NCI-H446 treated with DMSO at 0.1 percent for 48 hours (cell line): ENCODE data around the gene KIAA1328.
"Not testable (repeated sequence)": the region's sequence is repeated elsewhere in the genome, so short reads cannot be mapped to it uniquely, and the experiment has no call there.

Source experiments
- DNase-seq: peaks from one replicate; lab custom pipeline; 2025; lab: John Stamatoyannopoulos, UW

KIAA1328 gene

DNA sequence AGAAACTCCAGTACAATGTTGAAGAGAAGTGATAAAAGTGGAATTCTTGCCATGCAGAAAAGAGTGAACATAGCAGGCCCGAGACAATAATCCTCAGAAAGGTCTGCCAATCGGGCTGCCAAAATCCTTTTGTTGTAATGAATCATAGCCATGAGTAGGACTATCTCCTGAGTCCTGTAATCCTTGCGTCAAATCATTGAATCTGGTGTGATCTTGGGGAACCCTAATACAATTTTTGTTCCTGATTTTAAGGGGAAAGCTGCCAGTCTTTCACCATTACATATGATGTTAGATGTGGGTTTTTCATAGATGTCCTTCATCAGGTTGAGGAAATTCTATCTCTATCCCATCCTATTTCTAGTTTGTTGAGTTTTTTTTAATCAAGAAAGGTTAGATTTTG, 2.4 kb upstream of the KIAA1328 start:
- DNase-seq: no peak

DNA sequence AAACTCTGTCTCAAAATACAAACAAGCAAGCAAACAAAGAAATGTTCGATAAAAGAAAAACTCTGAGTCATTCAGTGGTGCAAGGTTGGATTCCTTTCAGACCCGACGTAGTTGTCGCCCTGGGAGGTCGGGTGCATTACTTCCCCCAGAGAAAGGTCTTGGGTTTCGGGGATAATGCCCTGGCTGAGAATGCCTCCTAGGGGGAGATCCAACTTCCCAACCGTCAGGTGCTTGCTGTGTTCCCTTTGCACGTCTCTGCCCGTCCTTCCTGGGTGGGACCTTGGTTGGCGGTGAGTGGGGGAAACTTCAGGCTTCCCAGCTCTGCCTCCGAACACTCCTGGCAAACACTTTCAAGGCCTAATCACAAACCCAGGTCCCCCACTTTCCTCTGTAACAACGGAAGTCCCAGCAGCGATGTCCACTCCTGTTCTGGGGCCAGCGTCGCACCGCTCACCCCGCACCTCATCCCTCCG, 734 bp upstream of the KIAA1328 start:
- no peak for DNase-seq

DNA sequence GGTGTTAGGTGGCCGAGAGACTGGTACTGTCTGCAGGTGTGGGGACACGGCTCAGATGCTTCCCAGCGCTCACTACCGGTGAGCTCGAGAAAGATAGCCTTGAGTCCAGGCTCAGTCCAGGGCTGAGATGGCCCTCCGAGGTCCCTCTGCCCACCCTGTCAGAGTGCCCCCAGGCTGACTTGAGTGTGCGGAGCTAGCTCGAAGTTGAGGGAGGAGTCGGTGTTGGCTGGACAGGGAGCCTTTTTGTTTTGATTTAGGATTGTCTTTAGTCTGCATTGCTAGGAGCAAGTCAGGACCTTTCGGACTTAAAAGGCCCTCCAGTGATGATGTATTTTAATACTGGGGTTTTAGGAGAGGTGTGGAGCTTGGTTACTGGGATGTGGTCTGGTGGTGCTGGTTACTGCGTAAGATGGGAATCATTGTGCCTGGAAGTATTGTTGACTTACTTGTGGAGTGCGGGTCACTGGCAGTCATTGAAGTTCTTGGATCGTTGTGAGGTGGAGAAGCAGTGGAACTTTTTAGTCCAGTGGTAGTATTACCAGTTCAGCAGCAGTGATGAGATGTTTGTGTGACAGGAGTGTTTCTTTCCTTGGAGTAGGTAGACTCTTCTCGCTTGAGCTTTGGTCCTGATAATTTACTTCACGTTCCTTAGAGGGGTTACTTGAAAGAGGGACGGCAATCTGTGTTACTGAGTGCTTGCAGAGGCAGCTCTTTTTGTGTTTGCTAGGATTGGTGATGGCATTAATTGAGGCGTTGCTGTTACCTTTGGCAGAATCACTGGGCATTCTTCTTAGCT, 633 bp downstream of the KIAA1328 start:
- DNase-seq: no peak

DNA sequence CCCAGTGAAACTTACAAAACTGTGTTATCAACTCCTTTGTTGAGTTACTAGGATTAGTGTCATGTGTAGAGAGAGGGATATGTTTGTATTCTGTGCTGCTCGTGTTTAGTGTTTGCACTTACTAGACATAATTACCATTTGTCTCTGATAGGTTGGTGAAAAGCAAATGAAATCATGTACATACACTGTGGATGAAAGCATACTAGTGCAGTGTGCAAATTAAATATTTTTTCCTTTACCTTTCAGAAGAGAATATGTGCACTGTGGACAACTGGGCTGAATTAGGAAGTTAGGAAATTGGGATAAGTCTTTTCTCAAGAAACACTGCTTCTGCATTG, 1.2 kb downstream of the KIAA1328 start:
- DNase-seq: no peak

DNA sequence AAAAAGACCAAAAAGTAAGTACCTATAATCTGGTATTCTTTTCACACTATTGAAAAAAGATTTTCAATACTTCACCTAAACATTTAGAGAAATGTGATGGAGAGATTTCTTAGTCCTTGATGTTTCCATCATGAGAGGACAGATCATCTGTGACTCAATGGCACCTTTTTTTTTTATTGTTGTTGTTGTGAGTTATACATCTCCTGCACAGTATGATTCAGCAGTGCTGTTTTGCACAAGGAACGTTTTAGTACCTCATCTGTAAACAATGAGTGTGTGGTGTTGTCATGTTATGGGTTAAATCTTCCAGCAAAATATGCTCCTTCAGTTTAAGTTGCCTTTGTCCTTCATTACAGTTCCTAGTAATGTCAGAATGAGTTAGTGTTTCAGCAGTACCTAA, 2.2 kb downstream of the KIAA1328 start:
- no peak for DNase-seq

DNA sequence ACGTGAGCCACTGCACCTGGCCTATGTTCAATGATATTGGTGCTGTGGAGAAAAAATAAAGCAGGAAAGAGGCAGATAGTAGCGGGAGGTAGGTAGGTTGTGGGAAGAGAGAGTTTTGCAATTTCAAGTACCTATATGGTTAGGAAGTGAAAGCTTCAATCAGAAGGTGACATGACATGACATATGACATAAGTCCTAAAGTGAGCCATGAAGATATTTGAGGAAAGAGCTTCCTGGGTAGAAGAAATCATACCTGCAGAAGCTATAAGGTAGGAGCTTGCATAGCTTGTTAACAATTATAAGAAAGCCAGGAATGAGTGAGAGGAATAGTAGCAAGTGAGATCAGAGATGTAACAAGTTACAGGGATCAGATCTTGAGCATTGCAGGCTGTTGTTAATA, 4.2 kb downstream of the KIAA1328 start:
- DNase-seq: no peak

DNA sequence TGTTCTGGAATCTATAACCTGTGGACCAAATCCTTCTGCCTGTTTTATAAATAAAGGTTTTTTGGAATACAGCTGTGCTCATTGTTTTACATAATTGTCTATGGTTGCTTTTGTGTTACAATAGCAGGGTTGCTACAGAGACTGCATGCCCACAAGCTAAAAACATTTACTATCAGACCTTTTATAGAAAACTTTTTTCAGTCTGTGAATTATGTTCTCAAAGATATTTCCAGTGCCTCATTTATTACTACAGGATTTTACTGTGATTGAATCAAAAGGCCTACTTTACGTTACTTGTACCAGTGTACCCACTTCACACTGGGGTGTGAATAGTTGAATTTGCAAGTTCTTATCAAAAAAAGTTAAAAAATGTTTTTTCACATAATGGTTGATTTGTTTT, 7.0 kb downstream of the KIAA1328 start:
- DNase-seq: no peak

DNA sequence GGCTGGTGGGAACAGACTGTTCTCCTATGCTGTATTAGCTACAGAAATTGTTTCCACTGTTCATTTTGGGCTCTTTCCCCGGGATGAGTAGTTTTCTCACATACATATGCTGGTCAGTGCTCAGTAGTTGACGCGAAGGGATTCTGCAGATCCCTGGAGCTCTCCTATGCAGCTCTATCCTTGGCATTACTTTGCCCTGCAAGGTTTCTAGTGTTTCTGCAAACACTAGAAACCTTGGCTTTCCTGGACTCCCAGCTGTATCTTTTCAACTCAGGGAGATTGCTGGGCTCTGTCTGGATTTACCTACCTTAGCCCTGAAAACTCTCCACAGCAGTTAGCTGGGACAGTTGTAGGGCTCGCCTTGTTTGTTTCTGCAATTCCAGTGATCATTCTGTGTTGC, 10.9 kb downstream of the KIAA1328 start:
- DNase-seq: no peak

DNA sequence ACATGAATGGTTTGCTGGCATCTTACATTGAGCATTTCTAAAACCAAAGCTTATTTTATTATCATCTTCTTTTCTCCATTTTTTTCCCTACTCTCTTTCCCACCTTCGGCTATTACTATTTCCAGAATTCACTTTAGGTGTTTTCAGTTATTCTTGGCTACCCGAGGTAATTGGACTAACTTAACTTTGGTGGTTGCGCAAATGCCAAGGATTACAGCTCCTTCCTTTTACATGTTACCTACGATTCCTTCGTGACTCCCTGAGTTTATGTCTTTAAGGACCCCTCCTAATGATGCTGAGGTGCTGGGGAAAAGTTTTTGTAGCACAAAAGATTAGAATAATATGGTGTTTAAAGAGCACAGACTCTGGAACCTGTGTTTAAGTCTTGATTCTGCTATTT, 14.3 kb downstream of the KIAA1328 start:
- no peak for DNase-seq

DNA sequence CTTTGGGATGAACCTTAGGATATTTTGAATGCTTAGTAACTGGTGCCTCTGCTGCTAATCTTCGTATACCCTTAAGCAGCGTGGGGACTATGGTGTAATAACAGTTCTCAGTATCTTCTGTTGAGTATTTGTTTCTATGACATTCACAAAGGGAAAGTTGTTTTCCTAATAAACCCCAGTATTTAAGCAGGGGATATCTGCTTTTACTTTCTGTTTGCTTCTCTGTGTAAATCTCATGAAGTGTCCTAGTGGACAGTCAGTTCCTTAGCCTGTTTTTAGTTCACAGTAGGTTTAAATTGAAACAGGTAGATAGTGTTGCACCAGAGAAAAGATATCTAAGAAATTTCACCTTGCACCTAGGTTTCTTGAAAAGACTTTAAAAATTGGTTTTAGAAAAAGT, 14.9 kb downstream of the KIAA1328 start:
- no peak for DNase-seq

DNA sequence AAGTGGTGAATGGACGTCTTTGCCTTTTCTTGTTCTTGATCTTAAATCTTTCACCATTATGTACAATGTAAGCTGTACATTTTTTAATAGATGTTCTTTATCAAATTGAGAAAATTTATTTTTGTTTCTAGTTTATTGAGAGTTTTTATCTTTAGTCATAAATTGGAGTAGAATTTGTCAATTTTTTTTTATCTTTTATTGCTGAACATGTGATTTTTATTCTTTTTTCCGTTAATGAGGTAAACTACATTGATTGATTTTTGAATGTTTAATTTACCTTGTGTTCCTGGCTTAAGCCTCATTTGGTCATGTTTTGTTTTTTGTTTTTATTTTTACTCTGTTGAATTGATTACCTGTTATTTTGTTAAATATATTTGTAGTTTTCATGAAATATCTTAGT, 19.7 kb downstream of the KIAA1328 start:
- DNase-seq: no peak

DNA sequence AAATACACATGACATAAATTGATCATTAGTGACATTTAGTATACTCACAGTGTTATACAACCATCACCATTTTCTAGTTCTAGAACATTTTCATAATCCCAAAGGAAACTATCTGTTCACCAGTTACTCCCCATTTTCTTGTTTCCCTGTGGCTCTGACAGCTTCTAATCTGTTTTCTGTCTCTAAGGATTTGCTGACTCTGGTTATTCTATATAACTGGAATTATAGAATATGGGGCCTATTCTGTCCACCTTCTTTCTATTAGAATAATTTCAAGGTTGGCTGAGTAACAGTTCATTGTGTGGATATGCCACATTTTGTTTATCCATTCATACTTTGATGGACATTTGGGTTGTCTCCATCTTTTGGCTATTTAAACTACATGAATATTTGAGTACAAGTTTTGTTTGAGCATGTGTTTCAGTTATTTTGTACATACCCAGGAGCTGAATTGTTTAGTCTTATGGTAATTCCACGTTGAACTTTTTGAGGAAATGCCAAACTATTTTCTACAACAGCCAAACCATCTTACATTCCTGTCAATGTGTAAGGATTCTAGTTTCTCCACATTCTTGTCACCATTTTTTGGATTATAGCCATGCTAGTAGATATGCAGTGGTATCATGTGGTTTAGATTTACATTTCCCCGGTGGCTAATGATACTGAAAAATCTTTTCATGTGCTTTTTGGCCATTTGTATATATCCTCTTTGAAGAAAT, 20.5 kb downstream of the KIAA1328 start:
- DNase-seq: no peak

DNA sequence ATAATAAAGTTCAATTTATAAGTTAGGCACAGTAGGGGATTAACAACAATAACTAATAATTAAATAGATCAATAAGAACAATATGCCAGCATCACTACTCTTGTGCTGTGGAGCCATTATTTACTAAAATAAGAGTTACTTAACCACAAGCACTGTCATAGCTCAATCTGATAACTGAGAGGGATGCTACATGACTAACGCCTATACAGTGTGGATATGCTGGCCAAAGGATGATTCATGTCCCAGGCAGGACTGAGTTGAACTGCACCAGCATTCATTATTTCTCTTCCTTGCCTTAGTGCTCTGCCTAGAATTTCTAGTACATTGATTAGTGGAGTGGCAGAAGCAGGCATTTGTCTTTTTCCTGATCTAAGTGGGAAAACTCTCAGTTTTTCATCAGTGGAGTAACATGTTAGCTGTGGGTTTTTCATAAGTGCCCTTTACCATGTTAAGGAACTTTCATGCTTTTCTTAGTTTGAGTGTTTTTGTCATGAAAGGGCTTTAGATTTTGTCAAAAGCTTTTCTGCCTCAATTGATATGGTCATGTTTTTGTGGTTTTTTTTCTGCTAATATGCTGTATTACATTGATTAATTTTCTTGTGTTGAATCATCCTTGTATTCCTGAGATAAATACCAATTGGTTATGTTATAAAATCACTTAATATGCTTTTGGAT, 21.7 kb downstream of the KIAA1328 start:
- peak; percentile 33 for DNase-seq

DNA sequence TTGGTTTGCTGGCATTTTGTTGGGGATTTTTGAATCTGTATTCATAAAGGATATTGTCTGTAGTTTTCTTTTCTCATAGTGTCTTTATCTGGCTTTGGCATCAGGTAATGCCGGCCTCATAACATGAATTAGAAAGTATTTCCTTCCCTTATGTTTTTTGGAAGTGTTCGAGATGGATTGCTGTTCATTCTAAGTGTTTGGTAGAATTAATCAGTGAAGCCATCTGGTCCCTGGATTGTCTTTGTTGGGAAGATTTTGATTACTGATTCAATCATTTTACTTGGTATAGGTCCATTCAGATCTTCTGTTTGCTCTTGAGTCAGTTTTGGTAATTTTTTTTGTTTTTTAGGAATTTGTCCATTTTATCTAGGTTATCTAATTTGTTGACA, 22.3 kb downstream of the KIAA1328 start:
- peak; percentile 8 for DNase-seq

DNA sequence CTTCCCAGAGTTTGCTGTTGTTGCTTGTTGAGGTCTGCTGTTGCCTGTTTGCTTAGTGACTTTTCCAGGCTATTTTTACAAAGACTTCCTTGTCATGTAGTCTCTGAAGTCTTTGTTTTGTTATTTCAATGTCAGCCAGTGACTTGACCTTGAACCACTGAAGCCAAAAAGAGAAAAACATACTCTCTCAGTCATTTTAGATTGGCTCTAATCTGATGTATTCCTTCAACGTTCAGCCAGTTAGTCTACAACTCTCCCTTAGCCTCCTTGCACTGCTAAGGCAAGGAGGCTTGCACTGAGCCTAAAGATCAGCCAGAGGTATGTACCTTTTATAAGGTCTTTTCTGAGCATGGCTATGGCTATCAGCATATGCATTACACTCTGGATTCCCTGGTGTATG, 27.9 kb downstream of the KIAA1328 start:
- DNase-seq: no peak

DNA sequence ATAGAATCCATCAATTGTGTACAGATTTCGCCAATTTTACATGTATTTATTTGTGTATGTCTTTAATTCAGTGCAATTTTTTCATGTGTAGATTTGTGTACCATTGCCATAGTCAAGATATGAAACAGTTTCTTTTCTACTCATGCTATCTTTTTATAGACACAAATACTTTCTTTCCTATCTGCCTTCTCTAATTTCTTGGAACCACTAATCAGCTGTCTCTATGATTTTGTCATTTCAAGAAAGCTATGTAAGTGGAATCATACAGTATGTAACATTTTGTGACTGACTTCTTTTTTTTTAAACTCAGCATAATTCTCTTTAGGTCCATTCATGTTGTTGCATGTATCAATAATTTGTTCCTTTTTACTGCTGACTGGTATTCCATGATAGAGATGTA, 33.3 kb downstream of the KIAA1328 start:
- no peak for DNase-seq

DNA sequence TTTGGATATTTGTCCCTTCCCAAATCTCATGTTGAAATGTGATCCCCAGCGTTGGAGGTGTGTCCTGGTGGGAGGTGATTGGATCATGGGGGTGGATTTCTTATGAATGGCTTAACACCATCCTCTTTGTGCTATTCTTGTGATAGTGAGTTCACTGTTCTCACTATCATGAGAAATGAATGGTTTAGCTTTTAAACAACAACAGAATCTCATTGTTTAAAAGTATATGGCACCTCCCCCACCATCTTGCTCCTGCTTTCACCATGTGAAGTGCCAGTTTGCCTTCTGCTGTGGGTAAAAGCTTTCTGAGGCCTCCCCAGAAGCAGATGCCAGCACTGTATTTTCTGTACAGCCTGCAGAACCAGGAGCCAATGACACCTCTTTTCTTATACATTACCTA, 38.1 kb downstream of the KIAA1328 start:
- no peak for DNase-seq

DNA sequence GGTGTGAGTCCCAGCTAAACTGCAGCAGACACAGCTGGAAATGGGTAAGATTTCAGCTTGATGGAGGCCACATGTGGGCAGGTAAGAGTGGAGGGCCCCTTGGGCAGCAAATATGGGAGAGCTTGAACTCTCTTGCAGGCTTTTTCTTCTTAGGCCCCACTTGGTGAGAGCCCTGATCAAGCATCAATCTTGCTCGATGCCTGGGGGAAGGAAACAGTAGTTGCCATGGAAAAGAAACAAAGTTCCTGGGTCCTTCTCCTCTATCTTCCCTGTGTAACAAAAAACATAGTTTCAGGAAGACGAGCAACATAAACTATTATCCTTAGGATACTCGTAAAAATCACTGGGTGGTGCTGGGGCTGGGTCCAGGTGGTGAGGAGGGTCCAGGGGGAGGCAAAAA, 42.9 kb downstream of the KIAA1328 start:
- DNase-seq: no peak

DNA sequence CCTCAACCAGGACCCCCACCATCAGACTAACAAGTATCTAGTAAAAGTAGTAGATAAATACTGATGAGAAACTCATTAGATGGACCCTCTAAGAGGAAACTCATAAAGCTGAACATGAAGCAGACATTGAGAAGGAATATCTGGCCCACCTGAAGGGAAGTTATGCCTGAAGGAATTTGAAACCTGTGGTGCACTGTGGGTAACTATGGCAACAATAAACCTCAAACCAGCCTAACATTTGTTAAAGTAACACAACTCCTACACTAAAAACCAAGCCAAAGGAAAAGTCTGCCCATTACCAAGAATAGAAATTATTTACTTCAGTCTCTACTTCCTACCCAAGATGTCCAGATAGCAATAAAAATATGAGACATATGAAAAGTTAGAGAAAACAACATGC, 43.4 kb downstream of the KIAA1328 start:
- no peak for DNase-seq

DNA sequence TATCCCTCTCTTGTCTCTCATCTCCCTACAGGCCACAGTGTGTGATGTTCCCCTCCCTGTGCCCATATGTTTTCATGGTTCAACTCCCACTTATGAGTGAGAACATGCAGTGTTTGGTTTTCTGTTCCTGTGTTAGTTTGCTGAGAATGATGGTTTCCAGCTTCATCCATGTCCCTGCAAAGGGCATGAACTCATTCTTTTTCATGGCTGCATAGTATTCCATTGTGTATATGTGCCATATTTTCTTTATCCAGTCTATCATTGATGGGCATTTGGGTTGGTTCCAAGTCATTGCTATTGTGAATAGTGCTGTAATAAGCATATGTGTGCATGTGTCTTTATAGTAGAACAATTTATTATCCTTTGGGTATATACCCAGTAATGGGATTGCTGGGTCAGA, 44.9 kb downstream of the KIAA1328 start:
- DNase-seq: not testable (repeated sequence)

DNA sequence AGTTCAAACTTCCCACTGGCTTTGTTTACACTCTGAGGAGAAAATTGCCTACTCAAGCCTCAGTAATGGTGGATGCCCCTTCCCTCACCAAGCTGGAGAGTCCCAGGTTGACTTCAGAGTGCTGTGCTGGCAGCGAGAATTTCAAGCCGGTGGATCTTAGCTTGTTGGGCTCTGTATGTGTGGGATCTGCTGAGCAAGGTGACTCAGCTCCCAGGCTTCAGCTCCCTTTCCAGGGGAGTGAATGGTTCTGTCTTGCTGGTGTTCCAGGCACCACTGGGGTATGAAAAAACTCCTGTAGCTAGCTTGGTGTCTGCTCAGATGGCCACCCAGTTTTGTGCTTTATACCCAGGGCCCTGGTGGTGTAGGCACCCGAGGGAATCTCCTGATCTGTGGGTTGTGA, 50.9 kb downstream of the KIAA1328 start:
- DNase-seq: not testable (repeated sequence)

DNA sequence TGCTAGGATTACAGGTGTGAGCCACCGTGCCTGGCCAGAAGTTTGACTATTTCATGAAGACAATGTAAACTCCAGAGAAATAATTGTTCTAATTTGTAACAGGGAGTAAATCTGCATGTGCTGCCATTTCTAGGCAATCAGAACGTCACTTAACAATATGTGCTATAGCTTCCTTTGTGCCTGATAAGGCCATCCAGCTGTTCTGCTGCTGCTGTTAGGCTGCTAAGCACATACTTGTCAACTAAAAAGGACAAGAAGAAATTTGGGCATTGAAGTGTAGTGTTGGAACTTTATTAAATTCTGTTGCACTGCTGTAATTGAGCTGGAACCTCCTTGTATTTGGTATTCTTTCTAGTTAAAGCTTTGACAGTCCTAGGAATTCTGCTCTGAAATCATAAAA, 57.1 kb downstream of the KIAA1328 start:
- DNase-seq: no peak

DNA sequence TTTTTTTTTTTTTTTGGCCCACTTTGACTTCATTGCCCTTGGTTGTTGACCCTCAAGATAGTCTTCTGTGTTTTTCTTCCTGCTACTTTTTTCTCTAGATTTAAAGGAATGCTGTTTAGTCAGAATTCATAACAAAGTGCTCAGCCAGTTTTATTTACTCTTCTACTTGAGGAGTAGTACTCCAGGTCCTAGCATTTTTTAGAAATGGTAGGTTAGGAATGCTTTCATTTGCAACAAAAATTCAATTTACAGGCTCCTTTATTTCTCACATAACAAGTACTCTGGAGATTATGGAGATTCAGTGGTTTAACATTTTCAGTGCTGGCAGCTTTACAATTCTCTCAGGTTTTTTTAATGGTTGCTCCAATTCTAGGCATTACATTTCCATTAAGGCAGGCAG, 58.2 kb downstream of the KIAA1328 start:
- no peak for DNase-seq
